Smooth muscle cell of the brain vasculature (primary cell): ENCODE results near the gene MAGEF1.

Source experiments
- DNase-seq: peaks from one replicate; pipeline ENCODE4 v3.0.0-alpha.2; 2012; ENCODE audit warnings: low read depth, low spot score

Gene MAGEF1

GRCh38 chr3:184690192-184690883, 21.5 kb downstream of the MAGEF1 start:
- no peak for DNase-seq

DNA sequence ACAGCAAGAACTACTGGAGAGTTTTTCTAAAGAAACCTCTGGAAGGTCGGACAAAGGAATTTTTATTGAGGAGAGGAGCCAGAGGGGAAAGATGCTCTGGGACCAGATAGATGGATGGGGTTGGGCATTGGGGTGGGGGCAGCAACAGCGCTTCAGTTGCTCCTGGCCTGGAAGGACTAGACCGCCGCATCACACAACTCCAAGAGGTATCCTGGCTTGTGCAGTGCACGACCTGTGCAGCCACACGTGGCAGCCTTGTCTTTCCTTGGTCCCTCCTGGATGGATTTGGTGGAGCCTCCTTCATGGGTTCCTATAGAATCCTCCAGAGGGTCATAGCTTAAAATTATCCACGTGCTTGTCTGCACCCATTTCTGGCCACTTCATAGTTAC, 23.0 kb downstream of the MAGEF1 start:
- DNase-seq: no peak

DNA sequence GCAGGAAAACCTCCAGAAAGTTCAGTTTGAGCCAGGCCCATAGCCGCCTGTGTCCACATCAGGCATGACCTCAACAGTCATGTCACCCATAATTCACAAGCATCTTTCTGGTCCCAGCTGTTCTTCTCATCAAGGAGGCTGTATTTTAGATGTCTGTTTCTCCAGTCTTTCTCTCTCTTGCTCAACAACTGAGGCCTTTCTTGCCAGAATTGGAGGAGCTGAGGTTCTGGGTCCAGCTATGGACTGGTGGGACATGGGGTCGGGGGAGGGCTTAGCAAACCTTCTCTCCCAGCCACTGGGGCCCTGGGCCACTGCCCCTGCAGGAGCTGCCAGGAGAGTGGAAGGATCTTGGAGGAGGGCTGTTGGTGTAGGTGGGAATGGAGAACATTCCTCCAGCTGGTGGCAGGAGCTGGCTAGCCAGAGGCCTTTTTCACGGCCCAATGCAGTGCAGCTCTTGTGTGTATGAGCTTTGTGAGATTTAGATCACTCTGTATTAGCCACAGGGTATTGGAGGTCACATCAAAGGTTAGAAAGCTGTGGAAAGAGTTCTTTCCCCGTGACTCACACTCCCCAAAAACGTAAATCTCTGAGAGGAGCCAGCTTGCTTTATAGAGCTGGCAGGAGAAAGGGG, 23.5 kb downstream of the MAGEF1 start:
- DNase-seq: no peak

DNA sequence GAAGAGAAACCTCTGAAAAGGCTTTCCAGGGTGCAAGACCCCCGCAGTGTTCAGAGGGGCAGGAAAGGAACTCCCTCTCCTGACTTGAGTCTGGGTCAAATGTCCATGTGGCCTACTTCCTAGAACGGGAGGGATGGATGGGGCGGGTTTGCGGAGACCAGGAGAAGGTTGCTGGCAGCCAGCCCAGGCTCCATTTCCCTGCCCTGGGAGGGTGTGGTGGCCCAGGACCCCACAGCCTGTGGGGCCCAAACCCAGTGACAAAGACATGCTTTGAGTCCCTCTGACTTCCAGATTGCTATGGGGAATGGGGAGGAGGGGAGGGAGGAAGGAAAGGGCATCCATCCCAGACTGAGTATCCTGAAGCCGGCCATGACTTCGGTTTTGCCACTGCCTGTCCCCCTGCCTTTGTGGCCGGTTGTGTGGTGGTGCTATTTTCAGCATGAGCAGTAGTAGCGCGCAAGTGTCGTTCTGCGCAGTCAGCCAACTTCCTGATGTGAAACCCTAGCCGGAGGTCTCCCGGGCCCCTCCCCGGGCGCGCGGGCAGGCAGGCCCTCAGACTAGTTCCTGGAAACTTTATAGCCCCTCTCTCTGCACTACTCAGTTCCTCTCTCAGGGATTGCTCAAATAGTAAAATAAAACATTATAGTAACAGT, 24.4 kb downstream of the MAGEF1 start:
- no peak for DNase-seq

DNA sequence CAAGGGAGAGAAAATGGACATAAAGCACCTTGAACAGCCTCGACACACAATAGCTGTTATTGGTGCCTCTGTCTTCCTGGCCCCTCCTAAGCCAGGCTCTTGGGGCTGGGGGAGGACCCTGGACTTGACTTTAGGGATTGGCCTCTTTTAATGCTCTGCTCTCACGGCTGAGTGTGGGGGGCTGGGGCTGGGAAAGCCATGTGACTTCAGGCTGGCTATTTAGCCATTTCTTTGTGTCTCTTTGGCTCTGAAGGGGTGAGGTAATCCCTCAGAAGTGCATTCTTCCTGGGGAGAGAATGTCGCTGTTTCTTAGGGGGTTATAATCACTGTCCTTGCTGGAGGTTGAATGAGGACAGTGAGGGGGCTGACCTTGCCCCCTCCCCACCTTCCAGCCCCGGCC, 26.2 kb downstream of the MAGEF1 start:
- no peak for DNase-seq

GRCh38 chr3:184685055-184685454, 26.8 kb downstream of the MAGEF1 start:
- DNase-seq: no peak

GRCh38 chr3:184683900-184684560, 27.8 kb downstream of the MAGEF1 start:
- no peak for DNase-seq

GRCh38 chr3:184683234-184683633, 28.6 kb downstream of the MAGEF1 start:
- DNase-seq: no peak

DNA sequence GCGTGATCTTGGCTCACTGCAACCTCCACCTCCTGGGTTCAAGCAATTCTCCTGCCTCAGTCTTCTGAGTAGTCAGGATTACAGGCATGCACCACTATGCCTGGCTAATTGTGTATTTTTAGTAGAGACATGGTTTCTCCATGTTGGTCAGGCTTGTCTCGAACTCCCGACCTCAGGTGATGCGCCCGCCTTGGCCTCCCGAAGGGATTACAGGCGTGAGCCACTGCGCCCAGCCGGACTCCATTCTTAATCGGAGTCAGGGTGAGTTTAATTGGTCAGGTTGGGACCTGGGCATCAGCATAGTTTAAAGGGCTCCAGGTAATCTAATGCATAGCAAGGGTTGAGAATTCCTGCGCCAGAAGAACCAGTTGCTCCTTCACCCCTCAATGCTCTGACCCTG, 29.2 kb downstream of the MAGEF1 start:
- no peak for DNase-seq

- DNase-seq: no peak
Measured at GRCh38 chr3:184680385-184681345, 31.2 kb downstream of the MAGEF1 start.

DNA sequence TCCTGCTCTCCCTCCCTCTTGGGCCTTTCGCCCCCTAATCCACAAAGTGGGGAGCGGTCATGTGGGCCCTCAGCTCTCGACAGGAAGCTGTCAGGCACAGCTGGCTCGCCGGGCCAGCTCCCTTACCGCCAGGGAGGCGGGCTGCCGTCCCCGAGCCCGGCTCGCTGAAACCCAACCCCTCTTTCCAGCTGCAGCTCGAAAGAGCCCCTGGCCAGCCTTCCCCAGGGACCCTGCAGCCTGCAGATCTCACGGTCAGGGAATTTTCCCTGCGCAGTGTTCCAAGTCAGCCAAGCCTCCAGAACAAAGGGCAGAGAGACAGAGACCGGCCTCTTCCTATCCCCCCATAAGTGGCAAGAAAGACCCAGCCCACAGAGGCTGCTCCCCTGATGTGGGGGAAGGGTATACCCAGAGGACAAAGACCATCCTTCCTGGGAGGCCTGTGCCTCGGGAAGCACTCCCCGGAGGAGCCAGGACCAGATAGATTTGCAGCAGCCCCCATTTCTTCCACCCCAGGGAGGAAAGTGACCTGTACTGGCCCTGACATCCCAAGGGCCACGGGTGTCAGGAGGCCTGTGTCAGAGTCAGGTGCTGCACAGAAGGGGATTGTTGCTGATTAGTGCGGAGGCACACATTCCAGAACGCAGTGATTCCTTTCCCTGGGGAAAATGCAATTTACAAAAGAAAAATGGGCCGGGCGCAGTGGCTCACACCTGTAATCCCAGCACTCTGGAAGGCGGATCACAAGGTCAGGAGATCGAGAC, 32.6 kb downstream of the MAGEF1 start:
- DNase-seq: no peak

DNA sequence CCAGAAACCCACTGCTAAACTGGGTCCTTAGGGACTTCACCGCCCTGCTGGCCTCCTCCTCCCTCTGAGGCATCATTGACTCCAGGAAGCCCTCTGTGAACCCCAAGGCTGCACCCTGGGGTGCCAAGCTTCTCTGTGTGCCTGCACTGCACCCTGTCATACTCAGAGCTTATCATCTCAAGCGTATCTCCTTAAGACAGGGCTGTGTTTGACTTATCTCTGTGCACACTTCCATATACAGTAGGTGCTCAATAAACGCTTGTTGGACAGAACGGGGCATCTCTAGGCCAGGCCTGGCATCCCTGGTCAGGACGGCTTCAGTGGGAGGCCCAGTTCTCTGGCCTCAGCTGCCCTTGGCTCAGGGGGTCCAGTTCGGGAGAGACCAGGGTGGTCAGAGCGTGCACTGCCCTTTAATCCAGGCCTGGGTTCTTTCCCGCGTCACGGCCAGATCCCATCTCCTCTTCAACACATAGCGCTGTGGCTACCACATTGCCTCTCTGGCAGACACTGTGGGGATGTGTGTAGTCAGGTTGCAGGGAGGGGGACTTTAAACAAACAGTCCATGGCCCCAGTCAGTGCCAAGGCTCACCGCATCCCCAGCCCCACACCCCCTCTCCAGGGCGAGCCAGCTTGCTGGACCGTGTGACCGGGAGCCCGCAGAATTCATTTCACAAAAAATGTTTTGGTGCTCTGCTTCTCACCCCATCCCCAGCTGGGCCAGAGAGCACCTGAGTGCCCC, 33.4 kb downstream of the MAGEF1 start:
- DNase-seq: no peak

- DNase-seq: no peak
Measured at GRCh38 chr3:184677344-184678316, 34.2 kb downstream of the MAGEF1 start.

GRCh38 chr3:184676927-184677326, 34.9 kb downstream of the MAGEF1 start:
- DNase-seq: no peak

DNA sequence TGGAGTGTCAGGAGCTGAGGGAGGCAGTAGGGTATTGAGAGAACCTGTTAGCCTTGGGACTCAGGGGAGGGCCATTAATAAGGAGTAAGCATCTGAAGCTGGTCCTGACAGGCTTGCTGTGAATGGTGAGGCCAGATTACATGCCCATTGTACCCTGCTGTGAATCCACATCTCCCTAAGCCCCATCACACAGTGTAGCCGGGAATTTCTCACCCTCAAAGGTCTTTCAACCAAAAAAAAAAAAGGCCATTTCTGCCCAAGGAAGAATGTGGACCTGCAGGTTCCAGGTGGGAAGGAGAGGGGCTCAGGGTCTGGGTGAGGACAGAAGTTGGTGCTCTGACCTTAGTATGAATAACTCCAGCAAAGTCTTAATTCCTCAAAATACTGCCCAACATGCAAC, 37.2 kb downstream of the MAGEF1 start:
- DNase-seq: no peak

DNA sequence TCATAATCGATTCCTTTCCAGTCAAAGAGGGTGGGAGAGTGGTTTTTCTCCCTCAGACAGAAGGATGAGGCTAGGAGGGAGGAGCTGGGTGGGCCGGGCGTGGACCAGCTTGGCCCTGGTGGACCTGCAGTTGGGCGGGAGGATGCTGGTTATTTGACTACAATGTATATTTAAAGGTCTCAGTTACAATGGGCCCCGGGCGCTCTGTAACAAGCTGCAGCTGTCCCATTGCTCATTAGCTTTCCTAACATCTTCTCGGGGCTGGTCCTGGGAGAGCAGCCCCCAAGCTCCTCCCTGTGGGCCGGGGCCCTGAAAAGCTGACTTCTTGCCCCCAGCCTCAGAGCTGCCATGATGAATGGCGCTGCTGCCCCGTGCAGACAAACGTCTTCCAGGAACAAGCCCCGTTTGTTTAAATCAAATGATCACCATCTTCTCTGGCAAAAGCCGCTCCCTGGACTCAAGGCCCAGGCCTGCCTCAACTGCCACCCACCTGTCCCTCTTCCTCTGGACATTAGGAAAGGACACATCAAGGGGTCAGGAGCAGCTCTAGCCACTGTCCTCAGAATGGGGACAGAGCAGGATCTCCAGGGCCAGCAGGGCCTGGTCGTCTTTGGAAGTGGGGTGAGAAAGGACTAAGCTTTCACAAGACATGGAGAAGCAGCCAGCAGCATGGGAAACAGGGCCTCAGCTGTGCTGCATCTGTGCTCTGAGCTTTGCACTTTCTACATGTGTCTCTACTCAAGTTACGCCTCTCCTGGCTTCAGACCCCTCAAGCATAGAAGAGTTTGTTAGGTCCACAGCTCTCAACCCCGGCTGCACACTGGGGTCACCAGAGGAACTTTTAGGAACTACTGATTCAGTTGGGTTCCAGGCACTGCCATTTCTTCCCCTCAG, 38.6 kb downstream of the MAGEF1 start:
- no peak for DNase-seq

DNA sequence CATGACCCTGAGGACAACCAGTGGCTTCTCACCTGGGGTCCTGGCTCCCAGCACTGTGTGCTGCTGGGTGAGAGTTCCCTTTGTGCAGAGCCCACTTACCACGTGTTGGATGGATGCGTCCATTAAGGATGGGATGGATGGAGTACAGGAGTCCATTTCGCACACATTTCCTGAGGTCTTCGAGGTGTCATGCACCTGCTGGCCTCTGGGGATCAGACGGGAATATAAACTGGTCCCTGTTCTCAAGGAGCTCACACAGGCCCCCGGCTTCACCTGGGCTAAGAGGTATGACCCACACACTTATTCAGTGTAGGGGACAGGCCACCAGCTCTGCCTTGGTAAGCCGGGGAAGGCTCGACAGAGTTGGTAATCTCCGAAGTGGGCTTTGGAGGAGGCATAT, 39.5 kb downstream of the MAGEF1 start:
- DNase-seq: no peak
